CD4-positive, alpha-beta T cell treated with Interleukin-15 for 4 hours (primary cell): Measurements from ENCODE around the gene PDE11A.

ENCODE experiments used
- DNase-seq: peaks from one replicate; pipeline ENCODE4 v3.0.0-alpha.2; 2020; ENCODE audit warnings: low spot score

Gene PDE11A

GRCh38 chr2:177724398-177725287 lies 347.9 kb downstream of the PDE11A start:
- DNase-seq = peak; percentile 33

- no peak for DNase-seq
Measured at GRCh38 chr2:177723235-177723634, 349.3 kb downstream of the PDE11A start.

- DNase-seq = no peak
Measured at GRCh38 chr2:177721818-177722567, 350.6 kb downstream of the PDE11A start.

GRCh38 chr2:177721087-177721486 lies 351.5 kb downstream of the PDE11A start:
- no peak for DNase-seq

- no peak for DNase-seq
Measured at GRCh38 chr2:177717831-177718618, 354.6 kb downstream of the PDE11A start.

- no peak for DNase-seq
Measured at GRCh38 chr2:177716484-177716883, 356.1 kb downstream of the PDE11A start.

- DNase-seq = no peak
Measured at GRCh38 chr2:177715771-177716170, 356.8 kb downstream of the PDE11A start.

GRCh38 chr2:177714704-177715103 lies 357.9 kb downstream of the PDE11A start:
- no peak for DNase-seq

- DNase-seq = no peak
Measured at GRCh38 chr2:177712462-177712861, 360.1 kb downstream of the PDE11A start.

GRCh38 chr2:177711483-177712265 lies 360.9 kb downstream of the PDE11A start:
- DNase-seq = no peak

GRCh38 chr2:177710889-177711288 lies 361.7 kb downstream of the PDE11A start:
- DNase-seq = no peak

- no peak for DNase-seq
Measured at GRCh38 chr2:177709986-177710401, 362.6 kb downstream of the PDE11A start.

- DNase-seq = no peak
Measured at GRCh38 chr2:177708660-177709444, 363.7 kb downstream of the PDE11A start.

- DNase-seq = no peak
Measured at GRCh38 chr2:177708106-177708505, 364.5 kb downstream of the PDE11A start.

- DNase-seq = no peak
Measured at GRCh38 chr2:177705511-177706173, 366.9 kb downstream of the PDE11A start.

- DNase-seq = no peak
Measured at GRCh38 chr2:177703159-177703558, 369.4 kb downstream of the PDE11A start.

GRCh38 chr2:177698281-177698680 lies 374.3 kb downstream of the PDE11A start:
- no peak for DNase-seq

- DNase-seq = no peak
Measured at GRCh38 chr2:177694348-177694747, 378.2 kb downstream of the PDE11A start.

GRCh38 chr2:177693658-177694339 lies 378.8 kb downstream of the PDE11A start:
- DNase-seq = no peak
